NCI-H748 (cell line): ENCODE data around the gene COA7.
"Not testable (repeated sequence)": the region's sequence is repeated elsewhere in the genome, so short reads cannot be mapped to it uniquely, and the experiment has no call there.

ENCODE experiments used
- DNase-seq: peaks from one replicate; lab custom pipeline; 2025; ENCODE audit not compliant: unreplicated experiment; lab: John Stamatoyannopoulos, UW

COA7 gene

GRCh38 chr1:52706136-52706670, 8.1 kb upstream of the COA7 start:
- no peak for DNase-seq

- DNase-seq: peak; percentile 96
Observed at GRCh38 chr1:52702886-52703787, 5.0 kb upstream of the COA7 start.

GRCh38 chr1:52695627-52696026, 2.5 kb downstream of the COA7 start:
- no peak for DNase-seq

- DNase-seq: no peak
Observed at GRCh38 chr1:52693843-52694242, 4.3 kb downstream of the COA7 start.

- DNase-seq: not testable (repeated sequence)
Observed at GRCh38 chr1:52693351-52693750, 4.8 kb downstream of the COA7 start.

- DNase-seq: no peak
Observed at GRCh38 chr1:52692697-52693096, 5.5 kb downstream of the COA7 start.

GRCh38 chr1:52691821-52692220, 6.3 kb downstream of the COA7 start:
- DNase-seq: no peak

GRCh38 chr1:52686830-52687229, 11.3 kb downstream of the COA7 start:
- DNase-seq: no peak

- peak; percentile 74 for DNase-seq
Observed at GRCh38 chr1:52686261-52686751, 11.8 kb downstream of the COA7 start.

- no peak for DNase-seq
Observed at GRCh38 chr1:52684545-52684944, 13.6 kb downstream of the COA7 start.

- no peak for DNase-seq
Observed at GRCh38 chr1:52683367-52683940, 14.7 kb downstream of the COA7 start.

GRCh38 chr1:52681136-52681535, 17.0 kb downstream of the COA7 start:
- no peak for DNase-seq

GRCh38 chr1:52680353-52680752, 17.8 kb downstream of the COA7 start:
- no peak for DNase-seq

- DNase-seq: no peak
Observed at GRCh38 chr1:52679498-52679897, 18.6 kb downstream of the COA7 start.

GRCh38 chr1:52679048-52679447, 19.1 kb downstream of the COA7 start:
- DNase-seq: no peak

- no peak for DNase-seq
Observed at GRCh38 chr1:52677076-52677806, 20.9 kb downstream of the COA7 start.

GRCh38 chr1:52676249-52676903, 21.8 kb downstream of the COA7 start:
- DNase-seq: no peak

GRCh38 chr1:52674497-52675384, 23.4 kb downstream of the COA7 start:
- DNase-seq: no peak

- DNase-seq: no peak
Observed at GRCh38 chr1:52673513-52673912, 24.6 kb downstream of the COA7 start.

GRCh38 chr1:52672946-52673345, 25.2 kb downstream of the COA7 start:
- DNase-seq: no peak
